ENCODE data around the gene AIMP2. TPM values are rescaled to one million over a fixed set of nuclear protein-coding genes. Genes with fewer than 3 reads are reported as not detected.

Gene AIMP2
- total RNA-seq, 1 experiment from 2014 or later = 61.8 TPM

DNA sequence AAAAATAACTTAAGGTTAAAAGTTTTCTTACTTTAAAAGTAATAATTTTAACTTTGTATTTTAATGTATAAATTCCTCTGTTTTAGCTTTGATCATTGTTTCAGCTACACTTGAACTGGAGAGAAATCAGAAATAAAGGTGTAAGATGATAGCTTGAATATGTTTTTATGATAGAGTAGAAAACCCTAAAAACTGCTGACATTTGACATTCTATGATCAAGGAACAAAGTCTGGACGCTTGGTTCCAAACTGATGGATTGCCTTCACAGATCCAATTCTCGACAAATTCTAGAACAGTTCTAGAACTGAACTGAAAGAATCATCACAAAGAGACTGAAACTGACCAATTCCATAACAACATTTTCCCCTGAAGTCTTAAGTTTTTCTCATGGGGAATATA lies 21.9 kb downstream of the AIMP2 start, which contains the start of gene ANKRD61:
Gene ANKRD61, plus strand, starts transcription at position 389 of the 400 bp plus-strand sequence. Its CDS starts 0 bp downstream, at position 389.
- BruUV-seq (replicated peaks) = no TSS peak
- POLR2A ChIA-PET = no interaction called here
- H3K4me2 ChIP-seq (ENCODE audit: low read length) = no peak within 1 kb of the TSS

More for the DNA sequence above, 21.9 kb downstream of the AIMP2 start, which contains the start of gene ANKRD61:
- Histone ChIP-seq H3K36me3 (ENCODE audit: control insufficient read depth in 1 of 2, insufficient read depth in 2 of 2, low read length in 2 of 2) (peaks cover 32 to 56% of the 10 kb centered on the region in 2 experiments), H4K20me1 (ENCODE audit: insufficient read depth) (no peaks in the 10 kb centered on the region), H3K4me3 (replicated peaks in 1 of 2; ENCODE audit: low read depth in 1 of 2, low read length in 2 of 2) (no peak within 1 kb of the TSS), H3K79me2 (ENCODE audit: insufficient read depth, low read length) (peaks cover 20% of the 10 kb centered on the region), H3K9ac (ENCODE audit: low read length) (no peak within 1 kb of the TSS), H2AFZ (ENCODE audit: low read depth, low read length, poor library complexity, severe bottlenecking) (no peak within 1 kb of the TSS), H3K4me1 (ENCODE audit: control insufficient read depth in 1 of 2, insufficient read depth in 2 of 2, low read length in 2 of 2) (peaks cover 0 to 10% of the 10 kb centered on the region in 2 experiments; a peak in 2 of 4 replicates), H3K9me3 (ENCODE audit: control insufficient read depth in 1 of 2, insufficient read depth in 1 of 2, low read depth in 1 of 2, low read length in 2 of 2) (no peaks in the 10 kb centered on the region), H3K27ac (ENCODE audit: low read depth, low read length) (no peak within 1 kb of the TSS), H3K27me3 (ENCODE audit: insufficient read depth, low read length) (no peaks in the 10 kb centered on the region), H3K9me2 (ENCODE audit: insufficient read depth) (no peaks in the 10 kb centered on the region)
- TF ChIP-seq POLR2A (IDR thresholded peaks at IDR 0.05; ENCODE audit: borderline replicate concordance, extremely low read depth, insufficient read depth, insufficient read length) (no peak), TCF7L2 (IDR thresholded peaks at IDR 0.05; ENCODE audit: borderline replicate concordance, extremely low read depth, insufficient read depth, insufficient read length) (no peak), EGR1 (IDR thresholded peaks at IDR 0.05; ENCODE audit: low read depth) (no peak), SRF (IDR thresholded peaks at IDR 0.05; ENCODE audit: low read depth) (no peak), ZNF274 (IDR thresholded peaks at IDR 0.05; ENCODE audit: low read depth, low read length) (no peak), RAD21 (IDR thresholded peaks at IDR 0.05; ENCODE audit: low read depth) (no peak), SIN3A (IDR thresholded peaks at IDR 0.05; ENCODE audit: low read depth) (no peak), YY1 (IDR thresholded peaks at IDR 0.05; ENCODE audit: extremely low read depth, insufficient replicate concordance, low read depth, low read length) (no peak), SP1 (IDR thresholded peaks at IDR 0.05; ENCODE audit: low read depth) (no peak), JUND (IDR thresholded peaks at IDR 0.05) (no peak), CEBPB (IDR thresholded peaks at IDR 0.05; ENCODE audit: low read depth) (no peak), EZH2 (IDR thresholded peaks at IDR 0.05) (no peak)
- TF ChIP-seq, protein P1, sequence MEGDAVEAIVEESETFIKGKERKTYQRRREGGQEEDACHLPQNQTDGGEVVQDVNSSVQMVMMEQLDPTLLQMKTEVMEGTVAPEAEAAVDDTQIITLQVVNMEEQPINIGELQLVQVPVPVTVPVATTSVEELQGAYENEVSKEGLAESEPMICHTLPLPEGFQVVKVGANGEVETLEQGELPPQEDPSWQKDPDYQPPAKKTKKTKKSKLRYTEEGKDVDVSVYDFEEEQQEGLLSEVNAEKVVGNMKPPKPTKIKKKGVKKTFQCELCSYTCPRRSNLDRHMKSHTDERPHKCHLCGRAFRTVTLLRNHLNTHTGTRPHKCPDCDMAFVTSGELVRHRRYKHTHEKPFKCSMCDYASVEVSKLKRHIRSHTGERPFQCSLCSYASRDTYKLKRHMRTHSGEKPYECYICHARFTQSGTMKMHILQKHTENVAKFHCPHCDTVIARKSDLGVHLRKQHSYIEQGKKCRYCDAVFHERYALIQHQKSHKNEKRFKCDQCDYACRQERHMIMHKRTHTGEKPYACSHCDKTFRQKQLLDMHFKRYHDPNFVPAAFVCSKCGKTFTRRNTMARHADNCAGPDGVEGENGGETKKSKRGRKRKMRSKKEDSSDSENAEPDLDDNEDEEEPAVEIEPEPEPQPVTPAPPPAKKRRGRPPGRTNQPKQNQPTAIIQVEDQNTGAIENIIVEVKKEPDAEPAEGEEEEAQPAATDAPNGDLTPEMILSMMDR (IDR thresholded peaks at IDR 0.05 in 2 of 3, conservative IDR thresholded peaks at IDR 0.05 in 1 of 3; ENCODE audit: borderline replicate concordance in 1 of 3, insufficient read depth in 1 of 3, low read depth in 2 of 3, low read length in 2 of 3) = no peak
- TF ChIP-seq, protein P2, sequence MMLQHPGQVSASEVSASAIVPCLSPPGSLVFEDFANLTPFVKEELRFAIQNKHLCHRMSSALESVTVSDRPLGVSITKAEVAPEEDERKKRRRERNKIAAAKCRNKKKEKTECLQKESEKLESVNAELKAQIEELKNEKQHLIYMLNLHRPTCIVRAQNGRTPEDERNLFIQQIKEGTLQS (IDR thresholded peaks at IDR 0.05) = no peak
- TF ChIP-seq, protein P3, sequence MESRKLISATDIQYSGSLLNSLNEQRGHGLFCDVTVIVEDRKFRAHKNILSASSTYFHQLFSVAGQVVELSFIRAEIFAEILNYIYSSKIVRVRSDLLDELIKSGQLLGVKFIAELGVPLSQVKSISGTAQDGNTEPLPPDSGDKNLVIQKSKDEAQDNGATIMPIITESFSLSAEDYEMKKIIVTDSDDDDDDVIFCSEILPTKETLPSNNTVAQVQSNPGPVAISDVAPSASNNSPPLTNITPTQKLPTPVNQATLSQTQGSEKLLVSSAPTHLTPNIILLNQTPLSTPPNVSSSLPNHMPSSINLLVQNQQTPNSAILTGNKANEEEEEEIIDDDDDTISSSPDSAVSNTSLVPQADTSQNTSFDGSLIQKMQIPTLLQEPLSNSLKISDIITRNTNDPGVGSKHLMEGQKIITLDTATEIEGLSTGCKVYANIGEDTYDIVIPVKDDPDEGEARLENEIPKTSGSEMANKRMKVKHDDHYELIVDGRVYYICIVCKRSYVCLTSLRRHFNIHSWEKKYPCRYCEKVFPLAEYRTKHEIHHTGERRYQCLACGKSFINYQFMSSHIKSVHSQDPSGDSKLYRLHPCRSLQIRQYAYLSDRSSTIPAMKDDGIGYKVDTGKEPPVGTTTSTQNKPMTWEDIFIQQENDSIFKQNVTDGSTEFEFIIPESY (IDR thresholded peaks at IDR 0.05; ENCODE audit: extremely low read depth, insufficient replicate concordance, low read length) = no peak
- ATAC-seq (no peak), DNase-seq (ENCODE audit: low read depth, low spot score) (no peak)
- intact Hi-C loops (cut with micrococcal nuclease) = no loop called here
- ChIA-PET RAD21 (ENCODE audit: low non-redundant PET in 1 of 2, low total read pairs in 2 of 2, uncharacterized antibody in 2 of 2, unreplicated experiment in 2 of 2) (no interaction called here), CTCF (no interaction called here)
